Spleen (tissue), 7 donors: ENCODE results near the gene AMN.

Experiments used
- CTCF ChIP-seq, 11 experiments: fragments of 200-600 bp in 7 of 11; fragments of 450-650 bp in 4 of 11; sonication (generic) in 4 of 11; IDR thresholded peaks in 8 of 11; conservative IDR thresholded peaks in 3 of 11; 1 replicate in 7 of 11; 2 replicates in 4 of 11; pipeline versions ENCODE4 v1.4.0 to v1.8.0; 2016 to 2021; ENCODE audit warnings: antibody characterized with exemption in 11 of 11, inconsistent platforms in 4 of 11, mild to moderate bottlenecking in 1 of 11
- POLR2AphosphoS5 ChIP-seq, 3 donors: sonication (generic); formaldehyde crosslinking; IDR thresholded peaks; one replicate each; pipeline ENCODE4 v1.5.1; 2017; ENCODE audit warnings: antibody characterized with exemption in 3 of 3
- donor health status: DM: no; HTN: no; CAD: no; lungs with moderate emphysema.
- donor health status: DM: no; HTN: no; CAD: no.
- donor health status: DM: no; HTN: no; CAD: no.

GRCh38 chr14:102952276-102952675 is 29.8 kb downstream of the AMN start:
- TF ChIP-seq CTCF (IDR thresholded peaks at IDR 0.05 in 8 of 11, conservative IDR thresholded peaks at IDR 0.05 in 3 of 11) (no peak), POLR2AphosphoS5 (IDR thresholded peaks at IDR 0.05) (no peak)
